ENCODE results near the gene MED29.
A peak's percentile ranks its signal among the peaks of the same experiment; 100 is the strongest.
"Not testable (repeated sequence)": the region's sequence is repeated elsewhere in the genome, so short reads cannot be mapped to it uniquely, and the experiment has no call there.

The MED29 gene

GRCh38 chr19:39372047-39372802 is 19.0 kb upstream of the MED29 start:
- no peak for DNase-seq

GRCh38 chr19:39372941-39373340 is 18.2 kb upstream of the MED29 start:
- no peak for DNase-seq

GRCh38 chr19:39375929-39376328 is 15.2 kb upstream of the MED29 start:
- no peak for DNase-seq

- DNase-seq: no peak
Observed at GRCh38 chr19:39377373-39378362, 13.5 kb upstream of the MED29 start.

GRCh38 chr19:39379366-39379765 is 11.8 kb upstream of the MED29 start:
- DNase-seq: not testable (repeated sequence)

GRCh38 chr19:39379865-39380396 is 11.2 kb upstream of the MED29 start:
- DNase-seq: no peak

GRCh38 chr19:39380521-39381502 is 10.4 kb upstream of the MED29 start:
- no peak for DNase-seq

- DNase-seq: no peak
Observed at GRCh38 chr19:39381910-39382611, 9.1 kb upstream of the MED29 start.

- no peak for DNase-seq
Observed at GRCh38 chr19:39382991-39383828, 8.0 kb upstream of the MED29 start.

- no peak for DNase-seq
Observed at GRCh38 chr19:39384839-39385568, 6.2 kb upstream of the MED29 start.

GRCh38 chr19:39385629-39386411 is 5.4 kb upstream of the MED29 start:
- no peak for DNase-seq

GRCh38 chr19:39386557-39386956 is 4.6 kb upstream of the MED29 start:
- no peak for DNase-seq

GRCh38 chr19:39388657-39389056 is 2.5 kb upstream of the MED29 start:
- DNase-seq: no peak

GRCh38 chr19:39389631-39390414 is 1.4 kb upstream of the MED29 start:
- DNase-seq: no peak

GRCh38 chr19:39390451-39390750 is 777 bp upstream of the MED29 start:
- peak; percentile 90 for DNase-seq

GRCh38 chr19:39397360-39398296 is 6.5 kb downstream of the MED29 start:
- DNase-seq: peak; percentile 94

- peak; percentile 74 for DNase-seq
Observed at GRCh38 chr19:39398297-39398864, 7.2 kb downstream of the MED29 start.

All from CD4-positive, alpha-beta T cell treated with Interleukin-17A for 1 hour (primary cell).